Measurements from ENCODE around the gene EBNA1BP2. TPM values are rescaled to one million over a fixed set of nuclear protein-coding genes. Genes with fewer than 3 reads are reported as not detected.
"Not testable (repeated sequence)": the region's sequence is repeated elsewhere in the genome, so short reads cannot be mapped to it uniquely, and the experiment has no call there.

Gene EBNA1BP2
- polyA plus RNA-seq, 5 donors = 42.0 to 54.9 (median 54.2) TPM

- no peak for DNase-seq
These were observed 43.3 kb downstream of the EBNA1BP2 start for GRCh38 chr1:43128816-43129215.

GRCh38 chr1:43123031-43123430 lies 49.1 kb downstream of the EBNA1BP2 start:
- DNase-seq = no peak

- no peak for DNase-seq
These were observed 50.7 kb downstream of the EBNA1BP2 start for GRCh38 chr1:43121256-43121900.

- not testable (repeated sequence) for DNase-seq
These were observed 52.0 kb downstream of the EBNA1BP2 start for GRCh38 chr1:43119928-43120586.

Other genes with a start within 250 kb of the EBNA1BP2 start
- gene SLC2A1, start 213.4 kb downstream of the EBNA1BP2 start, polyA plus RNA-seq (ENCODE audit: insufficient read depth in 1 of 5, insufficient read length in 5 of 5, low replicate concordance in 1 of 5) = 100 to 1,000 TPM in 1 of 5 donors, 10 to 100 TPM in 4; 39.3 to 105 (median 64.2) TPM
- gene CFAP57, start within 50 bp of the EBNA1BP2 start, polyA plus RNA-seq (ENCODE audit: insufficient read depth in 1 of 5, insufficient read length in 5 of 5, low replicate concordance in 1 of 5) = 1 to 10 TPM; 1.7 to 5.9 (median 4.3) TPM
- 10 to 100 TPM; 35.9 to 52.2 (median 47.4) TPM for gene TMEM125, start 97.7 kb upstream of the EBNA1BP2 start, polyA plus RNA-seq (ENCODE audit: insufficient read depth in 1 of 5, insufficient read length in 5 of 5, low replicate concordance in 1 of 5)
- gene C1orf210, start 113.3 kb upstream of the EBNA1BP2 start, polyA plus RNA-seq (ENCODE audit: insufficient read depth in 1 of 5, insufficient read length in 5 of 5, low replicate concordance in 1 of 5) = 10 to 100 TPM in 2 of 5 donors, 1 to 10 TPM in 3; 9.4 to 11.3 (median 9.9) TPM
- gene TIE1, start 128.7 kb upstream of the EBNA1BP2 start, polyA plus RNA-seq (ENCODE audit: insufficient read depth in 1 of 5, insufficient read length in 5 of 5, low replicate concordance in 1 of 5) = 10 to 100 TPM; 74.8 to 99.7 (median 89.7) TPM
- gene MPL, start 165.5 kb upstream of the EBNA1BP2 start, polyA plus RNA-seq (ENCODE audit: insufficient read depth in 1 of 5, insufficient read length in 5 of 5, low replicate concordance in 1 of 5) = 1 to 10 TPM in 2 of 5 donors, under 1 TPM in 3; 0.86 to 1.7 (median 0.99) TPM
- 10 to 100 TPM; 30.4 to 57.8 (median 36.9) TPM for gene CDC20, start 186.7 kb upstream of the EBNA1BP2 start, polyA plus RNA-seq (ENCODE audit: insufficient read depth in 1 of 5, insufficient read length in 5 of 5, low replicate concordance in 1 of 5)
- 10 to 100 TPM; 74.6 to 88.6 (median 77.1) TPM for gene ELOVL1, start 195.7 kb upstream of the EBNA1BP2 start, polyA plus RNA-seq (ENCODE audit: insufficient read depth in 1 of 5, insufficient read length in 5 of 5, low replicate concordance in 1 of 5)
- 10 to 100 TPM; 36.1 to 39.9 (median 38.7) TPM for gene MED8, start 217.5 kb upstream of the EBNA1BP2 start, polyA plus RNA-seq (ENCODE audit: insufficient read depth in 1 of 5, insufficient read length in 5 of 5, low replicate concordance in 1 of 5)
- 10 to 100 TPM; 22.5 to 31.0 (median 26.4) TPM for gene SZT2, start 217.6 kb upstream of the EBNA1BP2 start, polyA plus RNA-seq (ENCODE audit: insufficient read depth in 1 of 5, insufficient read length in 5 of 5, low replicate concordance in 1 of 5)

Data from right lung (tissue), 5 donors.